AG08395 (cell line): ENCODE data around the gene ALPI.

Source experiments
- DNase-seq: peaks from one replicate; pipeline ENCODE4 v3.0.0; 2012; ENCODE audit warnings: mixed read lengths, low spot score

ALPI gene

DNA sequence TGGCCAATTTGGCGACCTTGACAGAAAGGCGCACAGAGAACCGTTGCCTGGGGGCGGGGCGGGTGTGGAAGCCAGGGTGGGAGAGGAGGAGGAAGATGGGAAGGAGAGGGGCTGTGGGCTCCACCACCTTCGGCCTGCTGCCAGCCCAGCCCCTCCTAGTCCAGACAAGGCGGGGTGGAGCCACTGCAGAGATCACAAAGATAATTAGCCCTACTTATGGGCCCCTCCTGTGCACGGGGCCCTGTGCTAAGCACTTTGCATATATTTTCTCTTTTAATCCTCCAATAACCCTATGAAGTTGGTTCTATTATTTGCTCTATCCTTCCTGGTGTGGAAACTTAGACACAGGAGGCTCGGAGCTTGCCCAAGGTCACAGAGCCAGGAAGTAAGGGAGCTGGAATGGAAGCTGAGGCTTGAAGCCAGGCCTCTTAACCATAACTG lies 45.4 kb downstream of the ALPI start:
- no peak for DNase-seq

DNA sequence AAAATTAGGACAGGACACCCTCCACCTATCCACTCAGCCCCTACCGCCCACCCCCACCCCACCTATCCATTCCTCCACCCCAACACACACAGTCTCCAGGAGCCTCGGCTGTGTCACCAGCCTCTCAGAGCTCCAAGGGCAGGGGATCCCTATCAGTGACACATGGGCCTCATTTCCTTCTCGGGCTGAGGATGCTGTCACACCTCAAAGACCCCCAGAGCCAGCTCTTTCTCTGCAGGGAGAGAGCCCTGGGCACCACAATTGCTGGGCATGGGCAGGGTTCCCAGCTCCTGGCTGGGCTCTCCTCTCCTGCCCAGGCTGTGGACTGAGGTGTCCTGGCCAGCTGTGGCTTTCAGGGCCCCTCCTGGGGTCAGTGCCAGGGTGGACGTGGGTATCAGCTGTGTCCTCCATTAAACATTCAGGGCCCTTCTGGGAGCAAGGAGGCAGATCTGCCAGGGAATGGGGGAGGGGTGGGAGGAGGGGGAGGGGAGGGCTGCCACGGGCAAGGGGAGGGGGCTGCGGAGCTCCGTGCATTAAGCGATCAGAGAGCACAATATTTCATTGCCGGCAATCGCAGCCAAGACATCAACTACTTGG lies 45.9 kb downstream of the ALPI start:
- DNase-seq: no peak

DNA sequence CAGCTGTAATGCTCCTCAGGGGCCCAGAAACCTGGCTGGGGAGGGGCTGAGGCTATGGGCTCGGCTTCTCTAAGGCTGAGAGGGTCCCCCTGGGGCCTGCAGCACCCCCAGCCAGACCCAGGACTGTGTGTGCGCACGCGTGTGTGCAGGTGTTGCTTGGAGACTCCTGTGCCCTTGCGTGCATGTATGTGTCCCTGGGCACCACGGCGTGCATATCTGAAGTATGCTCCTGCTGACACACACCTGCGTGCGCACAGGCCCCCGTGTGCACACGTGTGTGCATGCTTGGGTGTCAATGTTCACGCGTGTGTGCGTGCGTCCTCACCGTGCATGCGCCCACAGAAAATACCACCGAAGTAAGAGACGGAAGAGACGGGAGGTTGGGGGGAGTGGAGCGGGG lies 46.6 kb downstream of the ALPI start:
- no peak for DNase-seq

DNA sequence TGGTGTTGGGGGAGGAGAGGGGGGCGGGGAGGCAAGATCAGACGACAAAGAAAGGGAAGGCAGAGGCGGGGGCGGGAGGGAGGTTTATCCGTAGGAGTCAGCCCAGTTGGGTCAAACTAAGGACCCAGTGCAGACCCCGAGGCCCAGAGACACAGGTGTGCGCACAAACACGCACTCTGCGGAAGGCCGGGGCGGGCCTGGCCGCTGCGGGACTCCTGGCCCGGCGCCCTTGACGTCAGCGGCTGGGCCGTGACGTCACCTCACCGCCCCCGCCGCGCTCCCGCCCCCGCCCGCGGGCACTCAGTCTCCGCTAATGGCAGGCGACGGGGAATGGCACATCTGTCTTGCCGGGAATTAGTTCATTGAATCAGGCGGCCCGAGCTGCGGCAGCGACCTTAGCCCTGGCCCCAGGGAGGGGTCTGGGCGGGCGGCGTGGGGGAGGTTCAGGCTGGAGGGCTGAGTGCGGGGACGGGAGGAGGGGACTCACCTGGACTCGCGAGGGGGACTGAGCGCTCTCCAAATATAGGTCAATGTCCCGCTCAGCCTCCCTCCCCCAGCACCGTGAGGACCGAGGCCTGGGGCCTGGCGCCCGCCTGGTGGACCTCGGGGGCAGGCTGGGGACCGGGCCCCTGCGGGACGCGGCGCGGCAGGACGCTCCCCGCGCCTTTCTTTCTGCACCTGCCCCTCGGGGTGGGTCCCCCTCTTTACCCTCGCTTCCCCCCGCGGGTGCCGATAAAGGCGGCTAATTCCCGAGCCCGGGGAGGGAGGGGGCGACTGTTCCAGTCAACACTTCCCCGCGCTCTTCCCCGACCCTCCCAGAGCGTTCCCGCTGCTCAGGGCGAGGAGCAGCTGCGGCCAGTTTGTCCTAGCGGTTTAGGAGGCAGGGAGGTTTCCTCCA lies 47.2 kb downstream of the ALPI start:
- no peak for DNase-seq

DNA sequence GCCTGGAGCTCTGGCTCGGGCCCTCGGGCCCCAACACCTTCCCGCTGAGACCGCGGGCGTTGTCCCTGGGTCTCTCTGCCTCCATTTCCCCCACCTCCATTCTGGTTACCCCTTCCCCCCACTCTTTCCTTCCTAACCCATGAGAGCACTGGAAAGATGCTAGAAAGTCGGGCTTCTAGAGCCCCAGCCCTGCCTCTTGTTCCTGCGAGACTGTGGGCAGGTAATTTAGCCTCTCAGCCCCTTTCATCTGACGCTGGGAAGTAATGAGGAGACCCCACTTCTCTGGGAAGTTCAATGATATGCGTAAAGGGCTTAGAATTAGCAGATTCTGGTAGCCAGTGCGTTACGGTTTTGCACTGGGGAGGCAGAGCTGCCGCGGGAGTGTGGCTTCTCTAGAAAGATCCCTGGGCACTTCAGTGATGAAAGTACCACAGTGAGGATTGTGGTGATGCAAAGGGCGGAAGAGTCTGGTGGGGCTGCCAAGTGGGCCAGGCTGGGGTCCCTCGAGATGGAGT lies 47.9 kb downstream of the ALPI start:
- no peak for DNase-seq

DNA sequence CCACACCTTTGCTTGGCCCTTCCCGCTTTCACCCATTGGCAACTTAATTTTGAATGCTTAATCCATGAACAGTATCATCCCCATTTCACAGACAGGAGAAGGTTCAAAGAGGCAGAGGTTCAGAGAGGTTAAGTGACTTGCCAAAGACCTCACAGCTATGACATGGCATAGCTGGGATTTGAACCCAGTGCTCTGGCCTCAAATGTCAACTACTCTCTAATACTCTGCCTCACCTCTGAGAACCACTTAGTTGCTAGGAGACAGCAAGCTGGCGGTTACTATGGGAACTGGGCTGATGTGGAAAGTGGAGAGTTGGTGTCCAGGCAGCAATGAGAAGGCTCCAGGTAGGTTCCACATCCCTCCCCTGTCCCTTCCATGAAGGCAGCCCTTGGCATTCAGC lies 48.5 kb downstream of the ALPI start:
- no peak for DNase-seq

DNA sequence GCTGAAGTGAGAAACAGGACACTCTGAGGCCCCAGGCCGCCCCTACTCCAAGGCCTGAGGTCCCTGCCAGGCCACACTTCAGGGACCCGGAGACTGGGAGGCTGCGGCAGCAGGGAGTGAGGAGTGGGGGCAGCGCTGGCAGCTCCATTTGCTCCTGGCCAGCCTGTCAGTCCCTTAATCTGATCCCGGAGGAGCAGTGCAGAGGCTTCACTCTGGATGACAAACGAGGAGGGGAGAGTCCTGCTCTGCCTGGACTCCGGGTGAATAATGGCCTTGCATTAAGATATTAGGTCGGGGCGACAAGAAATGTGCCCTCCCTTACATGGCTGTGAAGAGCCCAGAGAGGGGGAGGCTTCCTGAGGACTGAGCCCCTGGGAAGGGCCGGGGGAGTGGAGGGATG lies 49.9 kb downstream of the ALPI start:
- DNase-seq: no peak

DNA sequence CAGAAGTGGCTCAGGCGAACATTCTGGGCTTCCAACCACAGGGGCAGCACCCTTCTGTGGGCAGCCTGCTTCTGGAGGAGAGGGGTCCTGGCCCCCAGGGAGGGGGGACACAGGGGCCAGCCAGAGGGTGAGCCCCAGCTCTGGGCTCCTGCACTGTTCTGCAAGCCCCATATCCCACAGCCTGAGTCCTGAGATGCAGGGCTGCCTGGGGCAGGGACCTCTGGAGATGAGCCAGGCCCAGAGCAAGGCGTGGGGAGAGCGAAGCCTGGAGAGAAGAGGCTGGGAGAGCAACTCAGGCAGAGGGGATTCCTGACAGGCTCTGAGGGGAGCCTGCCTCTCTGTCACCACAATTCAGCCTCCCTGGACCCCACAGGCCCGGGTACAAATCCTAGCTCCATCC lies 50.8 kb downstream of the ALPI start:
- no peak for DNase-seq

DNA sequence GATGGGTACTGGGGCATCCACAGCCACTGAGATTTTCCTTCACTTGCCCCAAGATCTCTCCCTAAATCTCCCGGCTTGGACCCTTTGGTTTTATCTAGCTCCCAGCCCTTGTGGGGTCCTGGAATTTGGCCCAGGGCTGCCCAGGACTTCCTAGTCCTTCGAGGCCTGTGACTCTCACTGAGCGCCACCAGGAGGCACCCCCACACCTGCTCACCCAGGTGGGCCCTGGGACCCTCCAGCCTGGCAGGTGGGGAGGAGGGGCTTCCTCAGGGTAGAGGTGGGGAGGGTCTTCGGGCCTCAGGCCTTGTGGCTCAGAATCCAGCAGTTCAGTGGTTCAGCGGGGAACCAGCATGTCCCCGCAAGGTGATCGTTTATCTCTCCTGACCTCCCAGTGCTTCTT lies 52.3 kb downstream of the ALPI start:
- DNase-seq: no peak
